ENCODE data around the gene ATG3. TPM values are rescaled to one million over a fixed set of nuclear protein-coding genes. Genes with fewer than 3 reads are reported as not detected.
A peak's percentile ranks its signal among the peaks of the same experiment; 100 is the strongest.

ATG3 gene
- polyA plus RNA-seq, 1 experiment, result 29.6 TPM

DNA sequence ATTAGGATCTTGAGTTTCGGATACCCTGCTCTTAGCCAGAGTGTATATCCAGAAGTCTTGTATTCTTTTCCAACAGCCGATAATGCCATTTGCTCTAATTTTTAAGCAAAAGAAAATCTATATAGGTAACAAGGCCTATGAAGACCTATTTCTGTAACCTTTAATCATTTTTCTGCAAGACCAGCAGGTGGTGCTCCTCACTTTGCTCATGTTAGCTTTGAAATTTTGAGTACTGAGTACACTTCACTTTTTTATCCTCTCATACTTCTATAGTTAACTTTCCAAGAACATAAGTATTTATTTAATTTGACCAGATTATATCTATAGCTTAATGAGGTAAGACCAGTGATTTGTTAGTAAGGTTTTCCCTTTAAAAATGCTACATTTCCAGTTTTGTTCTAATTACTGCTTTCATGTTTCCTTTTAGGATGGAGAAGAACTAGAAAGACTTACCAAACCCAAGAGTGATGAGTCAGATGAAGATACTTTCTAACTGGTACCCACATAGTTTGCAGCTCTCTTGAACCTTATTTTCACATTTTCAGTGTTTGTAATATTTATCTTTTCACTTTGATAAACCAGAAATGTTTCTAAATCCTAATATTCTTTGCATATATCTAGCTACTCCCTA is 20.6 kb upstream of the ATG3 start:
- H3K4me3 ChIP-seq (ENCODE audit: low read depth, low read length), result no peak overlapping the region
- TF ChIP-seq, protein P1, sequence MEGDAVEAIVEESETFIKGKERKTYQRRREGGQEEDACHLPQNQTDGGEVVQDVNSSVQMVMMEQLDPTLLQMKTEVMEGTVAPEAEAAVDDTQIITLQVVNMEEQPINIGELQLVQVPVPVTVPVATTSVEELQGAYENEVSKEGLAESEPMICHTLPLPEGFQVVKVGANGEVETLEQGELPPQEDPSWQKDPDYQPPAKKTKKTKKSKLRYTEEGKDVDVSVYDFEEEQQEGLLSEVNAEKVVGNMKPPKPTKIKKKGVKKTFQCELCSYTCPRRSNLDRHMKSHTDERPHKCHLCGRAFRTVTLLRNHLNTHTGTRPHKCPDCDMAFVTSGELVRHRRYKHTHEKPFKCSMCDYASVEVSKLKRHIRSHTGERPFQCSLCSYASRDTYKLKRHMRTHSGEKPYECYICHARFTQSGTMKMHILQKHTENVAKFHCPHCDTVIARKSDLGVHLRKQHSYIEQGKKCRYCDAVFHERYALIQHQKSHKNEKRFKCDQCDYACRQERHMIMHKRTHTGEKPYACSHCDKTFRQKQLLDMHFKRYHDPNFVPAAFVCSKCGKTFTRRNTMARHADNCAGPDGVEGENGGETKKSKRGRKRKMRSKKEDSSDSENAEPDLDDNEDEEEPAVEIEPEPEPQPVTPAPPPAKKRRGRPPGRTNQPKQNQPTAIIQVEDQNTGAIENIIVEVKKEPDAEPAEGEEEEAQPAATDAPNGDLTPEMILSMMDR (IDR thresholded peaks at IDR 0.05; ENCODE audit: insufficient read depth, low read depth, low read length), result peak; percentile 66
- ChIA-PET POLR2A (interaction anchor here (0.9 kb wide), 1 partner anchor 53 kb away, joined by 3 read pairs; no protein-coding TSS in a partner anchor), CTCF (interaction anchor here (0.8 to 2.9 kb wide), 26 partner anchors 10 to 453 kb away, joined by 3 to 20 read pairs (median 5); partner anchors contain the start of gene CD200R1)
- peaks cover 2% of the 10 kb centered on the region for H3K36me3 ChIP-seq (ENCODE audit: control insufficient read depth, insufficient read depth, low read length)
- DNase-seq (ENCODE audit: low read depth), result no peak
- no peaks in the 10 kb centered on the region for H3K27me3 ChIP-seq (ENCODE audit: control insufficient read depth, insufficient read depth, low read length)

DNA sequence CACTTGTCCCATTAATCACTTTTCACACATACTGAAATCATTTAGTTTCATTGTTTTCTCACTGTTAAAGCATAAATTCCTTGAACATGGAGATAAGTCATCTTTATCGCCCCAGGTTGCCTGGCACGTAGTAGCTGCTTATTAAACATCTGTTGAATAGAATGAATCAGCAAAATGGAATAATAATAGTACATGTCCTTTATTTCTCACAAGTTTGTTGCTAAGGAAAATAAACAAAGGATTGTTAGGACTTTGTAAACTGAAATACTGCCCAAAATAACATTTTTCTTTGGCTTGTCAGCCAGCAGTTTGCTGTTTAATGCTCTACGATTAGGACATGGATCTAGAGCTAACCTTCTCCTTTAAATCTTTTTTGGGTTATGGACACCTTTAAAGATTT is 17.9 kb upstream of the ATG3 start:
- H3K27me3 ChIP-seq (ENCODE audit: control insufficient read depth, insufficient read depth, low read length), result no peaks in the 10 kb centered on the region
- POLR2A ChIA-PET, result interaction anchor here (0.6 kb wide), 1 partner anchor 517 kb away, joined by 4 read pairs; no protein-coding TSS in a partner anchor
- TF ChIP-seq, protein P1 (IDR thresholded peaks at IDR 0.05; ENCODE audit: insufficient read depth, low read depth, low read length), result no peak
- no peak overlapping the region for H3K4me3 ChIP-seq (ENCODE audit: low read depth, low read length)
- no peak for DNase-seq (ENCODE audit: low read depth)
- H3K36me3 ChIP-seq (ENCODE audit: control insufficient read depth, insufficient read depth, low read length), result peaks cover 2% of the 10 kb centered on the region
- CTCF ChIA-PET, result interaction anchor here (0.8 to 1.7 kb wide), 3 partner anchors 21 to 234 kb away, joined by 3 to 4 read pairs (median 3); no protein-coding TSS in a partner anchor

DNA sequence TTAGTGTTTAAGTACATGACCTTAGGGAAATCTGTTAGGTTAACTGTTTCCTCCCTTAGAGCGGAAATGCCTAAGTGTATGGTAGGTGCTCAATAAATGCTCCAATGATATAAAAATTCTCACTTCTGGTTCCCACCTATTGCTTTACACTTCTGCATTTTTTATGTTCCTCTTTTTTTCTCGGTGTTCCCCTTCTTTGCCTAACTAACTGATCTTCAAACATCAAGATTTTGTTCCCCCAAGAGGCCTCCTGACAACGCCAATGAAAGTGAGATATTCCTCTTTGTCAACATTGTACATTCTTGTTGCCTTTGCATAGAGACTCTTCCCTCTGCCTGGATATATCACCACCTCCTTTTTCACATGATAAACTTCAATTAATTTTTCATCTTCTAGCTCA is 17.5 kb upstream of the ATG3 start:
- Histone ChIP-seq H3K27me3 (ENCODE audit: control insufficient read depth, insufficient read depth, low read length) (no peaks in the 10 kb centered on the region), H3K4me3 (ENCODE audit: low read depth, low read length) (no peak overlapping the region), H3K36me3 (ENCODE audit: control insufficient read depth, insufficient read depth, low read length) (peaks cover 2% of the 10 kb centered on the region)
- POLR2A ChIA-PET, result interaction anchor here (0.6 kb wide), 1 partner anchor 517 kb away, joined by 4 read pairs; no protein-coding TSS in a partner anchor
- CTCF ChIA-PET, result interaction anchor here (1.4 kb wide), 1 partner anchor 235 kb away, joined by 4 read pairs; no protein-coding TSS in a partner anchor
- TF ChIP-seq, protein P1 (IDR thresholded peaks at IDR 0.05; ENCODE audit: insufficient read depth, low read depth, low read length), result no peak
- no peak for DNase-seq (ENCODE audit: low read depth)

DNA sequence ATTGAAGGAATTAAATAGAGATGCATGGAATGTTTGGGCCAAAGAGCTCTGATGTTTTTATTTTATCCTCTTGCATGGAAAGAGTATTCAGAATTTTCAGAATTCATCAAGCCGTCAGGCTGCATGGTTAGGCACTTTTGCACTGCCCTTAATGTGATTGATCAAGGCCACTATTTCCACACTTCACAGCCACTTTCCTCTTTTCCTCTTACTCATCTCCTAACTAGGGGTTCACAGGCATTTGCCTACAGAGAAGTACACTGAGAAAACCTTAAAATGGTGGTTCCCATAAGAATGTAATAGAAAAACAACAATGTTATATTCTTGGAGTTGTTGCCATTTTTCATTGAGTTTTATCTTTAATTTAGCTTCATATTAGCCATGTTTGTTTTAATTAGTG is 10.9 kb upstream of the ATG3 start:
- ChIA-PET POLR2A (no interaction called here), CTCF (interaction anchor here (1.0 to 1.9 kb wide), 2 partner anchors 9 to 11 kb away, joined by 3 to 7 read pairs; partner anchors contain the start of genes ATG3 and SLC35A5)
- Histone ChIP-seq H3K36me3 (ENCODE audit: control insufficient read depth, insufficient read depth, low read length) (peaks cover 3% of the 10 kb centered on the region), H3K27me3 (ENCODE audit: control insufficient read depth, insufficient read depth, low read length) (no peaks in the 10 kb centered on the region), H3K4me3 (ENCODE audit: low read depth, low read length) (no peak overlapping the region)
- TF ChIP-seq, protein P1 (IDR thresholded peaks at IDR 0.05; ENCODE audit: insufficient read depth, low read depth, low read length), result no peak
- DNase-seq (ENCODE audit: low read depth), result no peak

DNA sequence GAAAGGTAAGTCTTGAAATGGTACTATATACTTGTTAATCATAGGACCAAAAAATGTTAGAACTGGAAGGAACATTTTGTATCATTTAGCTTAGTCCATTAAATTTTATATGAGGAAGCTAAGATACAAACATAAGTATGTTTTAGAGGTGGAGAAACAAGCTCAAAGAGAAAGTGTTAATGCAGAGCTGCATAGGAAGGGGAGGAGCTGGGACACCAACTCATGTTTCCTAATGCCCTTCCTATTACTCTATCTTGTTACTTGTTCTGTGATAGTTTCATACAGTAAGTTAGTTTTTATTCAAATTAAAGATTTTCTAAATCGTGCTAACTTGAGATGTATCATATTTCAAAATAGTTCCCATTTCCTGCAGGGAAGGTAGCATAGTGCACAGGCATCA is 7.5 kb upstream of the ATG3 start:
- Histone ChIP-seq H3K4me3 (ENCODE audit: low read depth, low read length) (no peak overlapping the region), H3K36me3 (ENCODE audit: control insufficient read depth, insufficient read depth, low read length) (peaks cover 3% of the 10 kb centered on the region), H3K27me3 (ENCODE audit: control insufficient read depth, insufficient read depth, low read length) (no peaks in the 10 kb centered on the region)
- TF ChIP-seq, protein P1 (IDR thresholded peaks at IDR 0.05; ENCODE audit: insufficient read depth, low read depth, low read length), result no peak
- no peak for DNase-seq (ENCODE audit: low read depth)
- ChIA-PET POLR2A (no interaction called here), CTCF (interaction anchor here (0.8 to 1.4 kb wide), 3 partner anchors 9 to 47 kb away, joined by 3 to 9 read pairs (median 4); no protein-coding TSS in a partner anchor)

All from BJ (cell line).